Activated T-cell treated with anti-CD3 and anti-CD28 coated beads, Interleukin-2, amount 50 U/mL, for 72 hours (primary cell): Measurements from ENCODE around the gene SP9. TPM values are rescaled to one million over a fixed set of nuclear protein-coding genes. Genes with fewer than 3 reads are reported as not detected.
"Not testable (repeated sequence)": the region's sequence is repeated elsewhere in the genome, so short reads cannot be mapped to it uniquely, and the experiment has no call there.

Experiments used
- ATAC-seq, 2 donors: fragments of 150-1000 bp; cut with Tn5 transposase; replicated peaks in 1 of 2; 2 replicates each; pipeline ENCODE4 v1.10.0; 2021; ENCODE audit warnings: moderate library complexity in 2 of 2, mild to moderate bottlenecking in 1 of 2
- DNase-seq, 2 donors: peaks; one replicate each; pipeline ENCODE4 v3.0.0; 2021 to 2022; ENCODE audit warnings: mixed read lengths in 1 of 2
- H3K27ac Mint-ChIP-seq: one replicate; pipeline ENCODE4 v1.8.0; 2022; ENCODE audit warnings: mild to moderate bottlenecking, moderate library complexity, mixed read lengths
- H3K27me3 Mint-ChIP-seq: one replicate; pipeline ENCODE4 v1.8.0; 2022; ENCODE audit warnings: low read depth, mixed read lengths
- H3K36me3 Mint-ChIP-seq, 2 donors: one replicate each; pipeline ENCODE4 v1.8.0; 2022; ENCODE audit warnings: mixed read lengths in 2 of 2, mild to moderate bottlenecking in 1 of 2; ENCODE audit not compliant: insufficient read depth in 2 of 2
- H3K4me1 Mint-ChIP-seq: one replicate; pipeline ENCODE4 v1.8.0; 2022; ENCODE audit warnings: low read depth, mixed read lengths
- H3K4me3 Mint-ChIP-seq, 2 donors: one replicate each; pipeline ENCODE4 v1.8.0; 2022; ENCODE audit warnings: mild to moderate bottlenecking in 2 of 2, mixed read lengths in 2 of 2, moderate library complexity in 2 of 2
- H3K9me3 Mint-ChIP-seq, 2 donors: one replicate each; pipeline ENCODE4 v1.8.0; 2022; ENCODE audit warnings: mixed read lengths in 2 of 2
- total RNA-seq, 2 donors: library from RNA; stranded (reverse); gene quantifications; one replicate each; pipeline ENCODE4 v1.2.3, GENCODE V29; 2022

The SP9 gene
- total RNA-seq, 2 donors from 2014 or later: not detected

- Mint-ChIP-seq H3K4me1 (peaks cover 49% of the 10 kb centered on the region), H3K27me3 (peaks cover 55% of the 10 kb centered on the region), H3K36me3 (peaks cover 4 to 6% of the 10 kb centered on the region in 2 donors), H3K4me3 (peak overlapping the region; percentile 78 to 83), H3K27ac (no peak overlapping the region), H3K9me3 (no peaks in the 10 kb centered on the region)
- ATAC-seq (no peak), DNase-seq (peak in 1 of 2 donors; percentile 17)
These were observed 9.1 kb downstream of the SP9 start for GRCh38 chr2:174343623-174344455.

GRCh38 chr2:174344716-174345461 lies 10.1 kb downstream of the SP9 start:
- H3K9me3 Mint-ChIP-seq: no peaks in the 10 kb centered on the region
- H3K27ac Mint-ChIP-seq: peak overlapping the region; percentile 65
- ATAC-seq (no peak), DNase-seq (no peak)
- H3K4me1 Mint-ChIP-seq: peaks cover 42% of the 10 kb centered on the region
- peaks cover 3 to 8% of the 10 kb centered on the region in 2 donors for H3K36me3 Mint-ChIP-seq
- H3K4me3 Mint-ChIP-seq: peak overlapping the region; percentile 55 to 78
- peaks cover 45% of the 10 kb centered on the region for H3K27me3 Mint-ChIP-seq

DNA sequence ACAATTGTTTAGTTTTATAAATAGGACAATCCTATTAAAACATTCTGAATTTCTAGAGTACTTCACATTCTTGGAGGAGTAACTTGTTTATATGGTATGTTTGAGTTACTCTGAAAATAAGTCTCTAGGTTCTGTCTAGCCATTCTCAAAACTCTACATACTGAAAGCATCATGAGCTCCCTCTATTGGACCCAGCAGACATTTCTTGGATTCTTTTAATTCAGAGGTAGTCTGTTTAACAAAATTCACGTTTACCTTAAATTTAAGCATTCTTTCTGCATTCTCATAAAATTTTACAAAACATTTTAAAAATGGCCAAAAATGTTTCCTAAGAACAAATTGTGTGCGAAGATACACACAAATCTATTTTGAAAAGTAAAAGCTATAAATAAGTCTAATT lies 15.3 kb downstream of the SP9 start:
- Mint-ChIP-seq H3K4me1 (peaks cover 3% of the 10 kb centered on the region), H3K9me3 (no peaks in the 10 kb centered on the region), H3K4me3 (no peak overlapping the region), H3K27me3 (peaks cover 4% of the 10 kb centered on the region), H3K36me3 (peaks cover 2 to 8% of the 10 kb centered on the region in 2 donors), H3K27ac (no peak overlapping the region)
- DNase-seq (no peak), ATAC-seq (no peak)

DNA sequence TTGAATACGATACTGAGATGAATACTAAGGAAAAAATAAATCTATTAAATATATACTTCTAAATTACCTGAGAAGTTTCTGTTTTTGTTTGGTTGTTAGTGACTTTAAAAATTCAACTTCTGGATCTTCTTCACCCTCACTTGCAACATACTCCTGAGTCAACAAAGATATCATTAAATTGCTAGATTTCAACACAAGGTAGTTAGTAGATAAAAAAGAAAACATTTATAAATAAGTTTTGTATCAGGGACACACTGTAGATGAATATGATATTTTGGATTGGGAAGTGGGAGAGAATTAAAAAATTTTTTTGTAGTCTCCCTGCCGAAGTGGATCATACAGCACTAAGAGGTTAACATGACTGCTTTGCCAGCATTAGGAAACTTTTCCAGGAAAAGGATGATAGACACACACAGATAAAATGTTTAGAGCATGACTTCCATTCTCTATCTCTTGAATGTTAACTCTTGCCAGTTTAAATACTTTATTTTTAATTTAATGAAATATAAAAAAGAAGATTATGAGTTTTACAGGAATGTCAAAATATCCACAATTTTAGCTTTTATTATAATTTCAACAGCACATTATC lies 15.9 kb downstream of the SP9 start:
- Mint-ChIP-seq H3K4me1 (no peaks in the 10 kb centered on the region), H3K27ac (no peak overlapping the region), H3K36me3 (peaks cover 2 to 8% of the 10 kb centered on the region in 2 donors), H3K9me3 (no peaks in the 10 kb centered on the region), H3K4me3 (no peak overlapping the region), H3K27me3 (no peaks in the 10 kb centered on the region)
- DNase-seq (no peak), ATAC-seq (no peak)

- H3K9me3 Mint-ChIP-seq: no peaks in the 10 kb centered on the region
- H3K4me1 Mint-ChIP-seq: no peaks in the 10 kb centered on the region
- ATAC-seq (no peak), DNase-seq (no peak)
- H3K27ac Mint-ChIP-seq: no peak overlapping the region
- peaks cover 2 to 8% of the 10 kb centered on the region in 2 donors for H3K36me3 Mint-ChIP-seq
- H3K4me3 Mint-ChIP-seq: no peak overlapping the region
- H3K27me3 Mint-ChIP-seq: no peaks in the 10 kb centered on the region
These were observed 18.2 kb downstream of the SP9 start for GRCh38 chr2:174353004-174353403.

GRCh38 chr2:174356347-174356746 lies 21.6 kb downstream of the SP9 start:
- H3K9me3 Mint-ChIP-seq: no peaks in the 10 kb centered on the region
- H3K27me3 Mint-ChIP-seq: no peaks in the 10 kb centered on the region
- peaks cover 2 to 3% of the 10 kb centered on the region in 2 donors for H3K36me3 Mint-ChIP-seq
- no peak overlapping the region for H3K4me3 Mint-ChIP-seq
- ATAC-seq (no peak), DNase-seq (no peak)
- no peaks in the 10 kb centered on the region for H3K4me1 Mint-ChIP-seq
- H3K27ac Mint-ChIP-seq: no peak overlapping the region

DNA sequence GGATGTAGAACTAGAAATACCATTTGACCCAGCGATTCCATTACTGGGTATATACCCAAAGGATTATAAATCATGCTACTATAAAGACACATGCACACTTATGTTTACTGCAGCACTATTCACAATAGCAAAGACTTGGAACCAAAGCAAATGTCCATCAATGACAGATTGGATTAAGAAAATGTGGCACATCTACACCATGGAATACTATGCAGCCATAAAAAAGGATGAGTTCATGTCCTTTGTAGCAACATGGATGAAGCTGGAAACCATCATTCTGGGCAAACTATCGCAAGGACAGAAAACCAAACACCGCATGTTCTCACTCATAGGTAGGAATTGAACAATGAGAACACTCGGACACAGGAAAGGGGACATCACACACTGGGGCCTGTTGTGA lies 24.9 kb downstream of the SP9 start:
- H3K4me3 Mint-ChIP-seq, DNase-seq, ATAC-seq, H3K4me1 Mint-ChIP-seq, H3K27me3 Mint-ChIP-seq, H3K9me3 Mint-ChIP-seq, H3K27ac Mint-ChIP-seq: not testable (repeated sequence)
- H3K36me3 Mint-ChIP-seq: peaks cover 6 to 22% of the 10 kb centered on the region in 2 donors

- Mint-ChIP-seq H3K27me3 (no peaks in the 10 kb centered on the region), H3K4me3 (no peak overlapping the region), H3K27ac (no peak overlapping the region), H3K36me3 (peaks cover 18 to 46% of the 10 kb centered on the region in 2 donors), H3K4me1 (no peaks in the 10 kb centered on the region), H3K9me3 (peaks cover 5 to 8% of the 10 kb centered on the region in 2 donors)
- ATAC-seq (no peak), DNase-seq (no peak)
These were observed 28.2 kb downstream of the SP9 start for GRCh38 chr2:174362949-174363348.

GRCh38 chr2:174363492-174364225 lies 28.9 kb downstream of the SP9 start:
- not testable (repeated sequence) for H3K27me3 Mint-ChIP-seq, H3K9me3 Mint-ChIP-seq, DNase-seq, H3K4me1 Mint-ChIP-seq, H3K27ac Mint-ChIP-seq, H3K4me3 Mint-ChIP-seq, ATAC-seq
- peaks cover 18 to 46% of the 10 kb centered on the region in 2 donors for H3K36me3 Mint-ChIP-seq

DNA sequence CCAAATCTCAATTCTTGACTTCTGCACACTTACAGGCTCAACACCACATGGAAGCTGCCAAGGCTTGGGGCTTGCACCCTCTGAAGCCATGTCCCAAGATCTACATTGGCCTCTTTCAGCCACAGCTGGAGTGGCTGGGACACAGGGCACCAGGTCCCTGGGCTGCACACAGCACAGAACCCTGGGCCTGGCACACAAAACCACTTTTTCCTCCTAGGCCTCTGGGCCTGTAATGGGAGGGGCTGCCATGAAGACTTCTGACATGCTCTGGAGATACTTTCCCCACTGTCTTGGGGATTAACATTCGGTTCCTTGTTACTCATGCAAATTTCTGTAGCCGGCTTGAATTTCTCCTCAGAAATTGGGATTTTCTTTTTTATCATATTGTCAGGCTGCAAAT lies 29.9 kb downstream of the SP9 start:
- DNase-seq (no peak), ATAC-seq (no peak)
- Mint-ChIP-seq H3K27ac (no peak overlapping the region), H3K27me3 (no peaks in the 10 kb centered on the region), H3K4me3 (no peak overlapping the region), H3K36me3 (peaks cover 16 to 45% of the 10 kb centered on the region in 2 donors), H3K4me1 (no peaks in the 10 kb centered on the region), H3K9me3 (peaks cover 5 to 8% of the 10 kb centered on the region in 2 donors)

DNA sequence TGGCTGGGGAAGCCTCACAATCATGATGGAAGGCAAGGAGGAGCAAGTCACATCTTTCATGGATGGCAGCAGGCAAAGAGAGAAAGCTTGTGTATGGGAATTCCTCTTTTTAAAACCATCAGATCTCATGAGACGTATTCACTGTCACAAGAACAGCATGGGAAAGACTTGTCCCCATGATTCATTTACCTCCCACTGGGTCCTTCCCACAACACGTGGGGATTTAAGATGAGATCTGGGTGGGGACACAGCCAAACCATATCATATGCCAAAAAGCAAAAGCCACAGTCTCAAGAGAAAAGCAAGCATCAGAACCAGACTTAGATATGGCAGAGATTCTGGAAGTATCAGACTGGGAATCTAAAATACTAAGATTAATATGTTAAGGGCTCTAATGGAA lies 30.8 kb downstream of the SP9 start:
- Mint-ChIP-seq H3K27me3 (no peaks in the 10 kb centered on the region), H3K9me3 (peaks cover 5 to 8% of the 10 kb centered on the region in 2 donors), H3K4me3 (no peak overlapping the region), H3K4me1 (no peaks in the 10 kb centered on the region), H3K36me3 (peaks cover 16 to 46% of the 10 kb centered on the region in 2 donors), H3K27ac (peak overlapping the region; percentile 30)
- DNase-seq (no peak), ATAC-seq (no peak)

DNA sequence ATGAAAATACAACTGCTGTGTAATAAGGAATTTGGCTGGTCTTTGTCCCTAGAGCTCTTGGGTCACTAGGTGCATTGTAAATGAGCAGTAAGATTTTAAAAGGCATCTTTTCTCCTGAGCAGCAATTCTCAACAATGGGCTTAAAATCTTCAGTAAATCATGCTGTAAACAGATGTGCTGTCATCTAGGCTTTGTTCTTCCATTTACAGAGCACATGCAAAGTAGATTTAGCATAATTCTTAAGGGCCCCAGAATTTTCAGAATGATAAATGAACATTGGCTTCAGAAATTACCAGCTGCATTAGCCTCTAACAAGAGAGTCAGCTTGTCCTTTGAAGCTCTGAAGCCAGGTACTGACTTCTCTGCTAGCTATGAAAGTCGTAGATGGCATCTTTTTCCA lies 33.9 kb downstream of the SP9 start:
- H3K27ac Mint-ChIP-seq: no peak overlapping the region

More for the DNA sequence above, 33.9 kb downstream of the SP9 start:
- Mint-ChIP-seq H3K4me1 (no peaks in the 10 kb centered on the region), H3K27me3 (no peaks in the 10 kb centered on the region), H3K9me3 (peaks cover 5 to 6% of the 10 kb centered on the region in 2 donors), H3K4me3 (no peak overlapping the region), H3K36me3 (peaks cover 15 to 39% of the 10 kb centered on the region in 2 donors)
- no peak for ATAC-seq
- DNase-seq: no peak
